ENCODE data around the gene ITGB8. TPM values are rescaled to one million over a fixed set of nuclear protein-coding genes. Genes with fewer than 3 reads are reported as not detected.
A peak's percentile ranks its signal among the peaks of the same experiment; 100 is the strongest.

The ITGB8 gene
- total RNA-seq, 2 donors from 2014 or later = 22.1 to 38.6 TPM

DNA sequence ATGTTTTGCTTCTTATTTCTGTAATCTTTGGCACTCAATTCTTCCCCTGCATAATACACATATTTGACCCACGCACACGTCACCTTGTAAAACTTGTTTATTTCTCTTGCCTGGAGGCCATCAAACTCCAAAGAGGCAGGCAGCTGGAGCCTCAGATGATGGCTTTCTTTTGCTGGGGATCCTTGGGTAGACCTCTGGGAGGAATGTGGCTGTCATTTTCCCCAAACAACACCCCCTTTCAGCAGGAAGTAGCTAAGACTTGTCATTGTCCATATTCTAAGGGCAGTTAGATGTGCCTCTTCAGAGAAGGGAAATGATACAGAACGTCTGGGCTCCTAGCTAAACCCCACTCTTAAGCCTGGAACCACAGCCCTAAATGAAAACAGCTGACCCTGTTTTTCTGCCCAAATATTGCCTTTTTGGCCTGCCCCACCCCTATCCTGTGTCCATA is 111.3 kb downstream of the ITGB8 start:
- no peak for DNase-seq
- H3K9me3 ChIP-seq = no peaks in the 10 kb centered on the region
- TF ChIP-seq, protein P1, sequence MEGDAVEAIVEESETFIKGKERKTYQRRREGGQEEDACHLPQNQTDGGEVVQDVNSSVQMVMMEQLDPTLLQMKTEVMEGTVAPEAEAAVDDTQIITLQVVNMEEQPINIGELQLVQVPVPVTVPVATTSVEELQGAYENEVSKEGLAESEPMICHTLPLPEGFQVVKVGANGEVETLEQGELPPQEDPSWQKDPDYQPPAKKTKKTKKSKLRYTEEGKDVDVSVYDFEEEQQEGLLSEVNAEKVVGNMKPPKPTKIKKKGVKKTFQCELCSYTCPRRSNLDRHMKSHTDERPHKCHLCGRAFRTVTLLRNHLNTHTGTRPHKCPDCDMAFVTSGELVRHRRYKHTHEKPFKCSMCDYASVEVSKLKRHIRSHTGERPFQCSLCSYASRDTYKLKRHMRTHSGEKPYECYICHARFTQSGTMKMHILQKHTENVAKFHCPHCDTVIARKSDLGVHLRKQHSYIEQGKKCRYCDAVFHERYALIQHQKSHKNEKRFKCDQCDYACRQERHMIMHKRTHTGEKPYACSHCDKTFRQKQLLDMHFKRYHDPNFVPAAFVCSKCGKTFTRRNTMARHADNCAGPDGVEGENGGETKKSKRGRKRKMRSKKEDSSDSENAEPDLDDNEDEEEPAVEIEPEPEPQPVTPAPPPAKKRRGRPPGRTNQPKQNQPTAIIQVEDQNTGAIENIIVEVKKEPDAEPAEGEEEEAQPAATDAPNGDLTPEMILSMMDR (IDR thresholded peaks at IDR 0.05) = no peak
- no peak for TF ChIP-seq POLR2A (IDR thresholded peaks at IDR 0.05)
- 67 to 73% methylated on average over 3 of the region's 3 CpGs for WGBS, 2 donors
- H3K4me3 ChIP-seq = no peak overlapping the region
- intact Hi-C loops (cut with DNase I) = no loop called here
- no peaks in the 10 kb centered on the region for H3K27me3 ChIP-seq
- no peak for ATAC-seq
- H3K27ac ChIP-seq = no peak overlapping the region
- peaks cover 5% of the 10 kb centered on the region for H3K4me1 ChIP-seq
- no peaks in the 10 kb centered on the region for H3K36me3 ChIP-seq (replicated peaks in 1 of 2; ENCODE audit: insufficient read depth in 1 of 2, low read depth in 2 of 2)

DNA sequence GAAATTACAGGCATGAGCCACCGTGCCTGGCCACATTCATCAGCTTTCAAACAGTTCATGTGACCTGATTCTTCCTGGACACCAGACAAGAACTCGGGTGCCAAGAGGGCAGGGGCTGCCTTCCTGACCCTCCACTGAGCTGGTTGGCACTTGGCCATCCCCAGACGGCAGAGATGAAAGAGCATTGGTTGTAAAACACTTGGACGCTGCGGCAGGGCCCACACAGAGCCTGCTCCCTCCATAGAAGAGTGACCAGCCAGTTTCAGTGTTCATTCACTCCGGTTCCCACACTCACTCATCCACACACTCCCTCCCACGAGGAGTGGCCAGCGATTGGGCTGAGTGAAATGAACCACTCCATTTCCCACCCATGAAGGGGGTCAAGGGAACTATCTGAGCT is 112.3 kb downstream of the ITGB8 start:
- Histone ChIP-seq H3K27me3 (no peaks in the 10 kb centered on the region), H3K4me1 (peaks cover 3% of the 10 kb centered on the region), H3K4me3 (no peak overlapping the region), H3K9me3 (no peaks in the 10 kb centered on the region), H3K36me3 (replicated peaks in 1 of 2; ENCODE audit: insufficient read depth in 1 of 2, low read depth in 2 of 2) (no peaks in the 10 kb centered on the region), H3K27ac (no peak overlapping the region)
- TF ChIP-seq, protein P1 (IDR thresholded peaks at IDR 0.05) = no peak
- TF ChIP-seq POLR2A (IDR thresholded peaks at IDR 0.05) = no peak
- no peak for ATAC-seq
- peak in 2 of 4 donors; percentile 11 to 17 for DNase-seq
- intact Hi-C loops (cut with DNase I) = no loop called here
- 47 to 58% methylated on average over 8 of the region's 8 CpGs for WGBS, 2 donors

DNA sequence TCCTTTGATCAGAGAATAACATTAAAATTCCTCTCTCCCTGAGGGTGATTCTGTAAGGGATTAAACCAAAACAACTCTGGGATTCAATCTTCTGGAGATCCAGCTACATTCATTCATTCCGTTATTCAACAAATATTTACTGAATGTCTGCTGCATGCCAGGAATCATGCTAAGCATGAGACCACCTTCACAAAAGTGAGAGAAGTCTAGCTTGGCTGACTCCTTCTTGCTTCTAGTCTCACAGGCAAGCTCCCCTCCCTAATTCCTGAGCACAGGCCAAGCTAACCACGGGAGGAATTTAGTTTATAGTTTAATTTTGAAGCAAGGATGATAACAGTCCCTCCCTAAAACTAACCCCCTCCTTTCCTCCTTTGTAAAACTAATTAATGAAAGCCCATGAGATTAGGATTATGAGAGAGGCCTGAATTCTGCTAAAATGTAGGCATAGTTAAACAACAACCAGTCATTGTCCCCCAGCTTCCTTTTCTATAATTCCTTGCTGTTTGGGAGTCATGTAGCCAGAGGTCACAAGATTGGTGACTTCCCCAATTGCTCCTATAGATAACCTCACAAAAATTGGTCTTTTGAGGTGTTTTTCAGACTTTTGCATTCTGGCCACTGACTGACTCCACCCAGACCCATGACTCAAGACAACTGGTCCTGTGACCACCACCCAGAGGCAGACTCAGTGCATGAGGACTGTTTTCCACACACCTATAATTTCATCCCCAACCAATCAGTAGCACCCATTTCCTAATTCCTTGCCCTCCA is 113.5 kb downstream of the ITGB8 start:
- Histone ChIP-seq H3K9me3 (no peaks in the 10 kb centered on the region), H3K27ac (no peak overlapping the region), H3K36me3 (replicated peaks in 1 of 2; ENCODE audit: insufficient read depth in 1 of 2, low read depth in 2 of 2) (no peaks in the 10 kb centered on the region), H3K27me3 (no peaks in the 10 kb centered on the region), H3K4me3 (no peak overlapping the region), H3K4me1 (no peaks in the 10 kb centered on the region)
- 50 to 57% methylated on average over 2 of the region's 2 CpGs for WGBS, 2 donors
- no peak for DNase-seq
- TF ChIP-seq POLR2A (IDR thresholded peaks at IDR 0.05) = no peak
- TF ChIP-seq, protein P1 (IDR thresholded peaks at IDR 0.05) = no peak
- intact Hi-C loops (cut with DNase I) = no loop called here
- no peak for ATAC-seq

DNA sequence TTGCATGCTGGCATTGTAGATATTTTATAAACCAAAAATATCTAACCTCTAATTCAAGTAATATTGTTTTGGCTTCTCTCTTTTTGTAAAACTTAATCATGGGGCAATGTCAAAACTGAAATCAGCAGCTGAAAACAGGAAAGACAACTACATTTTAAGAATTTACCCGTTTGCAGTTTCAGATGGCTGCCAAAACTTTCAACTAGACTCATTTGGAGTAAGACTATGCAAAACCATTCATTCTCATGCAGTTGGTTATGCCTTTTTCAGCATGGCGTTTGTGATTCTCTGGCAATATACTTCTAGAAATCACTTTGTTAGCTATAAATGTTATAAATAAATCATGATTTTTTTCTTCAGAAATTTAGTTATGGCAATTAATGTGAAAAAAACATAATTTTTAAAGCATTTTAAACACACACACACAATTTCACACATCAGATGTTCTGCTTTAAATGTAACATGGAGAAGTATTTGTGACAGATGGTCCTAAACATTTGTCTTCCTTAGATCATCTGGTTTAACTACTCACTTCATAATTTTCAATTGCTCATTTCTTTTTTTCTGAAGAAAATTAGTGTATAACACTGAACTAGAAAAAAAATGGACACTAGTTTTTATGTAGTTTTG is 116.4 kb downstream of the ITGB8 start:
- 34 to 38% methylated on average over 2 of the region's 2 CpGs for WGBS, 2 donors
- intact Hi-C loops (cut with DNase I) = no loop called here

More for the DNA sequence above, 116.4 kb downstream of the ITGB8 start:
- no peaks in the 10 kb centered on the region for H3K36me3 ChIP-seq (replicated peaks in 1 of 2; ENCODE audit: insufficient read depth in 1 of 2, low read depth in 2 of 2)
- no peaks in the 10 kb centered on the region for H3K9me3 ChIP-seq
- TF ChIP-seq, protein P1 (IDR thresholded peaks at IDR 0.05) = no peak
- no peak for TF ChIP-seq POLR2A (IDR thresholded peaks at IDR 0.05)
- no peak for ATAC-seq
- no peaks in the 10 kb centered on the region for H3K27me3 ChIP-seq
- H3K27ac ChIP-seq = no peak overlapping the region
- DNase-seq = no peak
- no peaks in the 10 kb centered on the region for H3K4me1 ChIP-seq
- H3K4me3 ChIP-seq = no peak overlapping the region
